Measurements from ENCODE around the gene DIS3L2.

DNA sequence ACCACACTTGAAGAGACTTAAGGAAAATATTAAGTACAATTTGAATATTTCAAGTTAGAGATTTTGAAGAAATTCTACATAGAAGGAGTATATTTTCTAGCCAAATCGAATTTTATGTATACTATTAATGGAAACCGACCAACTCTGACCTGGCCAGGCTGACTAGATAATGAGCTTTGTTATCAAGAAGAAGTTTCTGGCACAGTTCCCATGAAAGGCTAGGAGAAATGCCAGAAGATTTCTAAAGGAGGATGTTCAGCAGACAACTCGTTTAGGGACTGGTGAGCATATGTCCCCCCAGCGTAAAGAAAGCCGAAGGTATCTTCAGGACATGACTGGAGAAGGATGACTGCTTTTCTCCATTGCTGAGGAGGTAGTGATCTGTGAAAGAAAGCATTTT, 127.3 kb downstream of the DIS3L2 start:
- TF ChIP-seq POLR2AphosphoS5 (IDR thresholded peaks at IDR 0.05; ENCODE audit: low read depth, low read length) (no peak), REST (IDR thresholded peaks at IDR 0.05; ENCODE audit: insufficient read depth in 1 of 2, low read depth in 2 of 2, low read length in 2 of 2) (no peak), TAF1 (IDR thresholded peaks at IDR 0.05; ENCODE audit: borderline replicate concordance, insufficient read depth, low read length) (no peak), FOXP2 (optimal IDR thresholded peaks at IDR 0.05; ENCODE audit: borderline replicate concordance, extremely low read depth, extremely low read length, insufficient read depth) (no peak), SIN3A (IDR thresholded peaks at IDR 0.05; ENCODE audit: borderline replicate concordance, insufficient read depth, low read length) (no peak)

Measured in PFSK-1 (cell line).